H1 (cell line): ENCODE results near the gene KRTAP19-8. TPM values are rescaled to one million over a fixed set of nuclear protein-coding genes. Genes with fewer than 3 reads are reported as not detected.

Experiments
- CTCF ChIA-PET: fragments of 300-600 bp; sonication (Branson Sonifier 250); formaldehyde crosslinking; loops from one replicate; lab custom pipeline; 2021; ENCODE audit not compliant: partially characterized antibody; lab: Charles Lee
- POLR2A ChIA-PET: fragments of 300-600 bp; sonication (Branson Sonifier 250); formaldehyde crosslinking; loops from one replicate; lab custom pipeline; 2021; ENCODE audit warnings: inconsistent platforms; ENCODE audit not compliant: partially characterized antibody; lab: Charles Lee
- DNase-seq, 2 experiments: peaks; one replicate each; pipeline versions ENCODE4 v3.0.0 to v3.0.0-alpha.2; 2010 to 2022; ENCODE audit warnings: low spot score in 2 of 2, low read depth in 1 of 2, mixed read lengths in 1 of 2
- FAIRE-seq: peaks from 2 replicates; lab custom pipeline; 2011; peaks lifted over from hg19 to GRCh38; lab: Jason Lieb, UNC
- H2AFZ ChIP-seq: 2 replicates; pipeline ENCODE4 v1.8.1; 2012; ENCODE audit warnings: low read length, inconsistent platforms
- H2AK5ac ChIP-seq: 2 replicates; pipeline ENCODE4 v1.6.1; 2013; ENCODE audit warnings: low read depth, low read length
- H2BK120ac ChIP-seq: replicated peaks from 2 replicates; pipeline ENCODE3; 2013; ENCODE audit warnings: low read depth, low read length, inconsistent platforms
- H2BK12ac ChIP-seq: 2 replicates; pipeline ENCODE4 v1.6.1; 2013; ENCODE audit warnings: low read depth, low read length
- H2BK15ac ChIP-seq: 2 replicates; pipeline ENCODE4 v1.6.1; 2013; ENCODE audit warnings: low read length
- H2BK20ac ChIP-seq: 2 replicates; pipeline ENCODE4 v1.6.1; 2013; ENCODE audit warnings: low read length
- H2BK5ac ChIP-seq: 2 replicates; pipeline ENCODE4 v1.6.1; 2013; ENCODE audit warnings: low read depth, low read length
- H3K14ac ChIP-seq: 2 replicates; pipeline ENCODE4 v1.6.1; 2013; ENCODE audit warnings: inconsistent platforms; ENCODE audit not compliant: insufficient read length
- H3K18ac ChIP-seq: 2 replicates; pipeline ENCODE4 v1.6.1; 2013; ENCODE audit warnings: low read length; ENCODE audit errors: extremely low read depth
- H3K23ac ChIP-seq: 2 replicates; pipeline ENCODE4 v1.6.1; 2013; ENCODE audit warnings: inconsistent platforms; ENCODE audit not compliant: insufficient read length
- H3K23me2 ChIP-seq: 2 replicates; pipeline ENCODE4 v1.6.1; 2013; ENCODE audit warnings: low read depth, low read length
- H3K27ac ChIP-seq: 2 replicates; pipeline ENCODE4 v1.6.1; 2011; ENCODE audit warnings: low read depth, low read length, inconsistent platforms
- H3K27me3 ChIP-seq, 4 experiments: replicated peaks in 1 of 4; 1 replicate in 1 of 4; 2 replicates in 3 of 4; pipeline versions ENCODE4 v1.6.1 to v1.8.1; 2011 to 2013; ENCODE audit warnings: low read length in 3 of 4, mild to moderate bottlenecking in 3 of 4, inconsistent platforms in 2 of 4, mixed read lengths in 2 of 4, moderate library complexity in 1 of 4; ENCODE audit not compliant: control insufficient read depth in 3 of 4, insufficient read depth in 3 of 4; ENCODE audit errors: extremely low read depth in 1 of 4
- H3K36me3 ChIP-seq, 4 experiments: 2 replicates each; pipeline versions ENCODE4 v1.6.1 to v1.8.1; 2011 to 2013; ENCODE audit warnings: mild to moderate bottlenecking in 4 of 4, low read length in 3 of 4, moderate library complexity in 2 of 4, control low read depth in 1 of 4, inconsistent platforms in 1 of 4; ENCODE audit not compliant: insufficient read depth in 4 of 4, control insufficient read depth in 2 of 4
- H3K4ac ChIP-seq: replicated peaks from 2 replicates; pipeline ENCODE3; 2013; ENCODE audit warnings: low read length, low read depth, mixed read lengths, inconsistent platforms; ENCODE audit not compliant: insufficient read length
- H3K4me1 ChIP-seq, 4 experiments: replicated peaks in 1 of 4; 1 replicate in 1 of 4; 2 replicates in 3 of 4; pipeline versions ENCODE4 v1.6.1 to v1.8.1; 2011 to 2013; ENCODE audit warnings: low read length in 3 of 4, inconsistent platforms in 2 of 4, mixed read lengths in 1 of 4; ENCODE audit not compliant: insufficient read depth in 4 of 4, control insufficient read depth in 3 of 4
- H3K4me2 ChIP-seq, 2 experiments: 2 replicates each; pipeline versions ENCODE4 v1.6.1 to v1.8.1; 2011 to 2013; ENCODE audit warnings: low read depth in 2 of 2, low read length in 2 of 2, control low read depth in 1 of 2, inconsistent platforms in 1 of 2, mild to moderate bottlenecking in 1 of 2; ENCODE audit not compliant: insufficient read depth in 1 of 2
- H3K4me3 ChIP-seq, 4 experiments: fragments of 200-600, 300-600 bp in 1 of 4; sonication (generic), shearing (Covaris generic), sonication (Bioruptor Twin) in 1 of 4; 2 replicates each; pipeline versions ENCODE4 v1.5.1 to v1.8.1; 2011 to 2016; ENCODE audit warnings: low read length in 4 of 4, low read depth in 3 of 4, control low read depth in 2 of 4, inconsistent platforms in 2 of 4, mild to moderate bottlenecking in 2 of 4, mixed read lengths in 1 of 4, moderate library complexity in 1 of 4; ENCODE audit not compliant: insufficient read depth in 2 of 4; ENCODE audit errors: extremely low read depth in 1 of 4
- H3K56ac ChIP-seq: replicated peaks from 2 replicates; pipeline ENCODE3; 2013; ENCODE audit warnings: low read depth, mild to moderate bottlenecking, mixed read lengths, low read length, inconsistent platforms; ENCODE audit not compliant: insufficient read length
- H3K79me1 ChIP-seq: 2 replicates; pipeline ENCODE4 v1.6.1; 2013; ENCODE audit warnings: low read depth, low read length, control low read depth
- H3K79me2 ChIP-seq, 2 experiments: 2 replicates each; pipeline versions ENCODE4 v1.6.1 to v1.8.1; 2012 to 2013; ENCODE audit warnings: low read length in 2 of 2, mild to moderate bottlenecking in 2 of 2, inconsistent platforms in 1 of 2; ENCODE audit not compliant: insufficient read depth in 2 of 2, control insufficient read depth in 1 of 2
- H3K9ac ChIP-seq, 4 experiments: replicated peaks in 1 of 4; 1 replicate in 1 of 4; 2 replicates in 3 of 4; pipeline versions ENCODE4 v1.6.1 to v1.8.1; 2011 to 2013; ENCODE audit warnings: low read depth in 3 of 4, low read length in 3 of 4, control low read depth in 2 of 4, mild to moderate bottlenecking in 2 of 4, moderate library complexity in 2 of 4, inconsistent platforms in 1 of 4; ENCODE audit errors: extremely low read depth in 1 of 4
- H3K9me3 ChIP-seq, 2 experiments: 2 replicates each; pipeline versions ENCODE4 v1.6.1 to v1.8.1; 2012 to 2013; ENCODE audit warnings: mild to moderate bottlenecking in 2 of 2, moderate library complexity in 2 of 2, control low read depth in 1 of 2, inconsistent platforms in 1 of 2, low read depth in 1 of 2, low read length in 1 of 2, mixed read lengths in 1 of 2; ENCODE audit not compliant: insufficient read depth in 2 of 2
- H4K20me1 ChIP-seq, 2 experiments: replicated peaks in 1 of 2; 2 replicates each; pipeline versions ENCODE3 to v1.8.1; 2011 to 2013; ENCODE audit warnings: inconsistent platforms in 2 of 2, low read length in 2 of 2, mild to moderate bottlenecking in 1 of 2; ENCODE audit not compliant: insufficient read depth in 2 of 2, control insufficient read depth in 1 of 2
- H4K5ac ChIP-seq: 2 replicates; pipeline ENCODE4 v1.6.1; 2013; ENCODE audit warnings: low read length, low read depth, mixed read lengths, inconsistent platforms; ENCODE audit not compliant: insufficient read length
- H4K8ac ChIP-seq: 2 replicates; pipeline ENCODE4 v1.8.0; 2013; ENCODE audit warnings: mild to moderate bottlenecking, moderate library complexity, low read length, inconsistent platforms; ENCODE audit not compliant: insufficient read depth; ENCODE audit errors: extremely low read depth
- H4K91ac ChIP-seq: replicated peaks from 2 replicates; pipeline ENCODE3; 2013; ENCODE audit warnings: low read length, mixed read lengths, inconsistent platforms; ENCODE audit not compliant: insufficient read length
- ASH2L ChIP-seq: fragments of 200-600, 300-600 bp; sonication (generic); IDR thresholded peaks from one replicate; pipeline ENCODE4 v1.7.1; 2017; ENCODE audit warnings: low read length
- ATF2 ChIP-seq: IDR thresholded peaks from 2 replicates; pipeline ENCODE4 v1.6.1; 2012; ENCODE audit warnings: low read length, inconsistent platforms
- ATF3 ChIP-seq: IDR thresholded peaks from 2 replicates; pipeline ENCODE4 v1.6.1; 2011; ENCODE audit warnings: low read depth, mild to moderate bottlenecking, low read length; ENCODE audit not compliant: insufficient read depth
- CTCF ChIP-seq, 3 experiments: IDR thresholded peaks; 1 replicate in 2 of 3; 2 replicates in 1 of 3; pipeline versions ENCODE4 v1.5.1 to v1.6.1; 2011; ENCODE audit warnings: low read length in 3 of 3, mild to moderate bottlenecking in 3 of 3, inconsistent platforms in 2 of 3, low read depth in 1 of 3, moderate library complexity in 1 of 3; ENCODE audit not compliant: insufficient read depth in 1 of 3; ENCODE audit errors: control extremely low read depth in 1 of 3
- GTF2F1 ChIP-seq: IDR thresholded peaks from 2 replicates; pipeline ENCODE4 v1.6.1; 2012; ENCODE audit warnings: low read depth, low read length, improper control_type of control experiment, borderline replicate concordance
- SP1 ChIP-seq: IDR thresholded peaks from 2 replicates; pipeline ENCODE4 v1.6.1; 2011; ENCODE audit warnings: low read depth, low read length
- SRF ChIP-seq: IDR thresholded peaks from 2 replicates; pipeline ENCODE4 v1.6.1; 2011; ENCODE audit warnings: mild to moderate bottlenecking, low read depth, low read length, moderate library complexity
- TAF7 ChIP-seq: optimal IDR thresholded peaks from 2 replicates; pipeline ENCODE3; 2011; ENCODE audit warnings: low read depth, mild to moderate bottlenecking, inconsistent platforms, low read length, moderate library complexity, borderline replicate concordance
- WGBS, 2 experiments: shearing (Covaris generic) in 1 of 2; methylation state at CpG; one replicate each; pipeline versions ENCODE4 v1.1.6 to v1.1.7; 2013 to 2015; ENCODE audit warnings: low lambda C conversion rate in 2 of 2, mixed read lengths in 2 of 2, inconsistent platforms in 1 of 2, low coverage in 1 of 2, missing lambda C conversion rate in 1 of 2; ENCODE audit not compliant: insufficient replicate concordance in 2 of 2, insufficient coverage in 1 of 2, insufficient read length in 1 of 2; ENCODE audit errors: extremely low coverage in 1 of 2, missing lambda C conversion rate in 1 of 2; 5-methylcytosine and 5-hydroxymethylcytosine counted together
- polyA plus RNA-seq, 7 experiments: library from polyadenylated mRNA; depleted of rRNA in 3 of 7; stranded (reverse) in 5 of 7; unstranded in 2 of 7; fragments of >200 nt in 5 of 7; fragments of 200-250 nt in 2 of 7; gene quantifications; 1 replicate in 5 of 7; 2 replicates in 1 of 7; 4 replicates in 1 of 7; pipeline versions ENCODE4 v1.2.1 to v1.2.3, GENCODE V29; 2011 to 2013; ENCODE audit warnings: missing spikeins in 2 of 7, mixed read lengths in 2 of 7
- total RNA-seq: library from RNA; stranded (reverse); fragmentation: NEBNext Ultra II Directional; extraction: Animal tissue kit (Norgen Biotek cat#: 25700); gene quantifications from 2 replicates; pipeline ENCODE4 v1.2.1, GENCODE V29; 2021
- TF ChIP-seq, protein P1 (sequence below): IDR thresholded peaks from 2 replicates; pipeline ENCODE4 v1.6.1; 2012; ENCODE audit warnings: inconsistent platforms

Gene KRTAP19-8
- total and polyA plus RNA-seq, 2 of the 8 experiments (the other 6 are each of a cell fraction or from before 2014, with no cell fraction given), result not detected

DNA sequence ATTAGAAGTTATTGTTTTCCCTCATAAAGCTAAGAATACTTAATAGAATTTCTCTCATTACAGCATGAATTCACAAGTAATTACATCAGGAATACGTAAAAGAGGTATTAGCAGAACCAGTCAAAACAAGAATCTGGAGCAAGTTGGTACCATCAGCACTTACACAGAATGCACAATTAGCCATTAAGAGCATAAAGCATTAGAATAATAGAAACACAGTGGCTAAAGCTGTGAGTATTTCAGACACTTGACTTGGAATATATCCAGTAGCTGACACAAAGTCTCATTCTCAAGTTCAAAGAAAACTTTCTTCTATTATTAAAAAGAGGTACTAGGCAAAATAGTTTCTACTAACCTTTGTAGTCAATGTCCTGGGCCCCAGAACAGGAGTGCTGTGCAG, 49.6 kb downstream of the KRTAP19-8 start:
- no peaks in the 10 kb centered on the region for H3K9me3 ChIP-seq
- H2AFZ ChIP-seq, result no peak overlapping the region
- FAIRE-seq (no peak), DNase-seq (no peak)
- H3K23ac ChIP-seq, result no peak overlapping the region
- H3K4me2 ChIP-seq, result no peak overlapping the region
- no peak overlapping the region for H2BK120ac ChIP-seq
- H2BK12ac ChIP-seq, result no peak overlapping the region
- POLR2A ChIA-PET, result no interaction called here
- no peaks in the 10 kb centered on the region for H3K79me1 ChIP-seq
- no peak overlapping the region for H2BK5ac ChIP-seq
- no peak overlapping the region for H3K4me3 ChIP-seq
- H4K91ac ChIP-seq, result no peak overlapping the region
- no peak overlapping the region for H3K18ac ChIP-seq
- no peak overlapping the region for H3K9ac ChIP-seq
- no peak overlapping the region for H3K56ac ChIP-seq
- no peaks in the 10 kb centered on the region for H3K79me2 ChIP-seq
- H3K4ac ChIP-seq, result no peak overlapping the region
- H3K36me3 ChIP-seq, result no peaks in the 10 kb centered on the region
- H3K14ac ChIP-seq, result no peak overlapping the region
- H4K5ac ChIP-seq, result no peak overlapping the region
- H3K23me2 ChIP-seq, result no peaks in the 10 kb centered on the region
- no peak for TF ChIP-seq SRF
- TF ChIP-seq ATF3, result no peak
- no peak for TF ChIP-seq CTCF (IDR thresholded peaks at IDR 0.05; ENCODE audit: control extremely low read depth in 1 of 3, insufficient read depth in 1 of 3, low read depth in 1 of 3, low read length in 3 of 3)
- TF ChIP-seq GTF2F1, result no peak
- TF ChIP-seq, protein P1, sequence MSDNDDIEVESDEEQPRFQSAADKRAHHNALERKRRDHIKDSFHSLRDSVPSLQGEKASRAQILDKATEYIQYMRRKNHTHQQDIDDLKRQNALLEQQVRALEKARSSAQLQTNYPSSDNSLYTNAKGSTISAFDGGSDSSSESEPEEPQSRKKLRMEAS, result no peak
- TF ChIP-seq ASH2L, result no peak
- TF ChIP-seq ATF2, result no peak
- no peak for TF ChIP-seq TAF7
- TF ChIP-seq SP1, result no peak
- TF ChIP-seq, all 59 proteins: peak for 0
- Histone ChIP-seq H3K27me3 (no peaks in the 10 kb centered on the region), H4K8ac (no peak overlapping the region), H2BK20ac (no peak overlapping the region), H2BK15ac (no peak overlapping the region), H2AK5ac (no peak overlapping the region), H4K20me1 (no peaks in the 10 kb centered on the region), H3K4me1 (no peaks in the 10 kb centered on the region), H3K27ac (no peak overlapping the region)
- CTCF ChIA-PET, result interaction anchor here (1.1 to 1.3 kb wide), 2 partner anchors 8 to 158 kb away, joined by 3 read pairs; no protein-coding TSS in a partner anchor
- WGBS, 2 experiments, result 91% methylated on average over 1 of the region's 1 CpG; no CpG with 5 or more reads in 1 of the 2 experiments
